ENCODE measurements around the gene ATRNL1.

DNA sequence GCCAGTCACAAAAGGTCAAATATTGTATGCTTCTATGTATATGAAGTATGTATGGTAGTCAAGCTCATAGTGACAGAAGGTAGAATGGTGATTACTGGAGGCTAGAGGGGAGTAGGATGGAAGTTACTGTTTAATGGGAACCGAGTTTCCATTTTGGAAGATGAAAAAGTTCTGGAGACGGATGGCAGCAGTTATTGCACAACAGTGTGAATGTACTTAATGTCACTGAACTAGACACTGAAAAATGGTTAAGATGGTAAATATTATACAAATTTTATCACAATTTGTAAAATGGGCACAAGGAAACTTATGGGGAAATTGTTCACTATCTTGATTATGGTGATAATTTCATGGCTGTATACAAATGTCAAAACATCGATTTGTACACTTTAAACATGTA, 895.2 kb downstream of the ATRNL1 start:
- TF ChIP-seq, protein P1, sequence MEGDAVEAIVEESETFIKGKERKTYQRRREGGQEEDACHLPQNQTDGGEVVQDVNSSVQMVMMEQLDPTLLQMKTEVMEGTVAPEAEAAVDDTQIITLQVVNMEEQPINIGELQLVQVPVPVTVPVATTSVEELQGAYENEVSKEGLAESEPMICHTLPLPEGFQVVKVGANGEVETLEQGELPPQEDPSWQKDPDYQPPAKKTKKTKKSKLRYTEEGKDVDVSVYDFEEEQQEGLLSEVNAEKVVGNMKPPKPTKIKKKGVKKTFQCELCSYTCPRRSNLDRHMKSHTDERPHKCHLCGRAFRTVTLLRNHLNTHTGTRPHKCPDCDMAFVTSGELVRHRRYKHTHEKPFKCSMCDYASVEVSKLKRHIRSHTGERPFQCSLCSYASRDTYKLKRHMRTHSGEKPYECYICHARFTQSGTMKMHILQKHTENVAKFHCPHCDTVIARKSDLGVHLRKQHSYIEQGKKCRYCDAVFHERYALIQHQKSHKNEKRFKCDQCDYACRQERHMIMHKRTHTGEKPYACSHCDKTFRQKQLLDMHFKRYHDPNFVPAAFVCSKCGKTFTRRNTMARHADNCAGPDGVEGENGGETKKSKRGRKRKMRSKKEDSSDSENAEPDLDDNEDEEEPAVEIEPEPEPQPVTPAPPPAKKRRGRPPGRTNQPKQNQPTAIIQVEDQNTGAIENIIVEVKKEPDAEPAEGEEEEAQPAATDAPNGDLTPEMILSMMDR (IDR thresholded peaks at IDR 0.05), result no peak
- no peak for TF ChIP-seq POLR2A (IDR thresholded peaks at IDR 0.05)
